Osteoblast (primary cell): ENCODE data around the gene GRIN2A. TPM values are rescaled to one million over a fixed set of nuclear protein-coding genes. Genes with fewer than 3 reads are reported as not detected.

ENCODE experiments used
- DNase-seq: peaks from one replicate; pipeline ENCODE4 v3.0.0; 2011; ENCODE audit warnings: low spot score, mixed read lengths; ENCODE audit not compliant: insufficient read length; ENCODE audit errors: missing footprints
- H2AFZ ChIP-seq: 2 replicates; pipeline ENCODE4 v1.6.0; 2011; ENCODE audit warnings: mild to moderate bottlenecking, low read length
- H3K27ac ChIP-seq: 2 replicates; pipeline ENCODE4 v1.5.1; 2011; ENCODE audit warnings: mild to moderate bottlenecking, low read depth, low read length, moderate library complexity
- H3K27me3 ChIP-seq: 2 replicates; pipeline ENCODE4 v1.6.0; 2012; ENCODE audit warnings: mild to moderate bottlenecking, control low read depth, inconsistent platforms, low read length, moderate library complexity; ENCODE audit not compliant: insufficient read depth
- H3K36me3 ChIP-seq: 2 replicates; pipeline ENCODE4 v1.5.1; 2011; ENCODE audit warnings: mild to moderate bottlenecking, low read length, control low read depth, moderate library complexity; ENCODE audit not compliant: insufficient read depth
- H3K4me1 ChIP-seq: 2 replicates; pipeline ENCODE4 v1.5.1; 2011; ENCODE audit warnings: mild to moderate bottlenecking, low read length, control low read depth, moderate library complexity; ENCODE audit not compliant: insufficient read depth
- H3K4me2 ChIP-seq: 2 replicates; pipeline ENCODE4 v1.6.0; 2011; ENCODE audit warnings: mild to moderate bottlenecking, low read length; ENCODE audit not compliant: insufficient read depth
- H3K4me3 ChIP-seq: fragments of 200-600 bp; sonication (generic); 3 replicates; pipeline ENCODE4 v1.5.1; 2012; ENCODE audit warnings: mild to moderate bottlenecking, low read length, inconsistent platforms; ENCODE audit not compliant: insufficient read depth
- H3K79me2 ChIP-seq: 2 replicates; pipeline ENCODE4 v1.6.0; 2012; ENCODE audit warnings: mild to moderate bottlenecking, low read length, control low read depth, inconsistent platforms; ENCODE audit not compliant: insufficient read depth
- H3K9me3 ChIP-seq: 2 replicates; pipeline ENCODE4 v1.5.1; 2011; ENCODE audit warnings: low read depth, low read length, control low read depth
- H4K20me1 ChIP-seq: 2 replicates; pipeline ENCODE4 v1.6.0; 2012; ENCODE audit warnings: mild to moderate bottlenecking, low read length, control low read depth; ENCODE audit not compliant: insufficient read depth
- CTCF ChIP-seq: IDR thresholded peaks from 2 replicates; pipeline ENCODE4 v1.5.1; 2011; ENCODE audit warnings: mild to moderate bottlenecking, low read depth, low read length, moderate library complexity; ENCODE audit errors: extremely low read depth
- total RNA-seq: library from RNA; depleted of rRNA; stranded (reverse); fragments of >200 nt; gene quantifications from 2 replicates; pipeline ENCODE4 v1.2.3, GENCODE V29; 2012

Gene GRIN2A
- total RNA-seq, 1 donor = 0.72 TPM

GRCh38 chr16:9966569-9967157, 215.6 kb downstream of the GRIN2A start:
- no peak for DNase-seq
- no peaks in the 10 kb centered on the region for H3K79me2 ChIP-seq

GRCh38 chr16:9965079-9965478, 217.1 kb downstream of the GRIN2A start:
- DNase-seq = no peak
- H3K4me2 ChIP-seq = no peak overlapping the region
- H3K36me3 ChIP-seq = no peaks in the 10 kb centered on the region
- no peaks in the 10 kb centered on the region for H3K9me3 ChIP-seq
- H2AFZ ChIP-seq = no peak overlapping the region
- H3K4me1 ChIP-seq = no peaks in the 10 kb centered on the region
- no peaks in the 10 kb centered on the region for H3K27me3 ChIP-seq
- TF ChIP-seq CTCF = no peak
- no peaks in the 10 kb centered on the region for H3K79me2 ChIP-seq
- H4K20me1 ChIP-seq = no peaks in the 10 kb centered on the region
- no peak overlapping the region for H3K27ac ChIP-seq
- H3K4me3 ChIP-seq = no peak overlapping the region

More at GRCh38 chr16:9966569-9967157, 215.6 kb downstream of the GRIN2A start:
- Histone ChIP-seq H3K4me1 (no peaks in the 10 kb centered on the region), H2AFZ (no peak overlapping the region), H3K9me3 (no peaks in the 10 kb centered on the region), H3K4me3 (no peak overlapping the region), H3K27ac (no peak overlapping the region), H3K27me3 (no peaks in the 10 kb centered on the region), H3K4me2 (no peak overlapping the region), H4K20me1 (no peaks in the 10 kb centered on the region), H3K36me3 (no peaks in the 10 kb centered on the region)
- no peak for TF ChIP-seq CTCF

- no peak overlapping the region for H3K4me2 ChIP-seq
- H3K4me3 ChIP-seq = no peak overlapping the region
- H3K27ac ChIP-seq = no peak overlapping the region
- H3K9me3 ChIP-seq = no peaks in the 10 kb centered on the region
- no peaks in the 10 kb centered on the region for H3K27me3 ChIP-seq
- H2AFZ ChIP-seq = no peak overlapping the region
- no peaks in the 10 kb centered on the region for H3K79me2 ChIP-seq
- DNase-seq = no peak
- H3K36me3 ChIP-seq = no peaks in the 10 kb centered on the region
- no peak for TF ChIP-seq CTCF
- H3K4me1 ChIP-seq = no peaks in the 10 kb centered on the region
- H4K20me1 ChIP-seq = no peaks in the 10 kb centered on the region
These were observed 217.8 kb downstream of the GRIN2A start for GRCh38 chr16:9964426-9964825.

GRCh38 chr16:9957433-9957832, 224.8 kb downstream of the GRIN2A start:
- Histone ChIP-seq H3K4me2 (no peak overlapping the region), H3K4me3 (no peak overlapping the region)
- no peak for TF ChIP-seq CTCF

More at GRCh38 chr16:9957433-9957832, 224.8 kb downstream of the GRIN2A start:
- DNase-seq = no peak
- H2AFZ ChIP-seq = no peak overlapping the region
- no peaks in the 10 kb centered on the region for H3K9me3 ChIP-seq
- H3K4me1 ChIP-seq = no peaks in the 10 kb centered on the region
- H3K36me3 ChIP-seq = no peaks in the 10 kb centered on the region
- H4K20me1 ChIP-seq = no peaks in the 10 kb centered on the region
- no peaks in the 10 kb centered on the region for H3K27me3 ChIP-seq
- H3K79me2 ChIP-seq = no peaks in the 10 kb centered on the region
- H3K27ac ChIP-seq = no peak overlapping the region
